SU-DHL-6 (cell line): ENCODE results near the gene TECTA.

Experiments used
- H2AFZ ChIP-seq: fragments of 200-600 bp; sonication (generic); 2 replicates; pipeline ENCODE4 v1.6.1; 2014; ENCODE audit warnings: low read depth, mild to moderate bottlenecking, moderate library complexity, mixed read lengths, antibody characterized with exemption, low read length; ENCODE audit not compliant: severe bottlenecking
- H3F3A ChIP-seq: fragments of 200-600 bp; shearing (Covaris generic); 2 replicates; pipeline ENCODE4 v1.6.0; 2016; ENCODE audit warnings: antibody characterized with exemption, mild to moderate bottlenecking; ENCODE audit not compliant: insufficient read depth
- H3K27ac ChIP-seq: fragments of 200-600 bp; sonication (generic); 2 replicates; pipeline ENCODE4 v1.5.1; 2016; ENCODE audit warnings: low read depth, mild to moderate bottlenecking, low read length, moderate library complexity, mixed read lengths
- H3K27me3 ChIP-seq: fragments of 200-600 bp; sonication (generic), shearing (Covaris generic); 2 replicates; pipeline ENCODE4 v1.6.0; 2014; ENCODE audit warnings: mild to moderate bottlenecking, low read length
- H3K36me3 ChIP-seq: fragments of 200-600 bp; sonication (generic); 2 replicates; pipeline ENCODE4 v1.6.1; 2014; ENCODE audit warnings: mild to moderate bottlenecking, low read length, mixed read lengths
- H3K4me2 ChIP-seq: fragments of 300-600, 200-600 bp; shearing (Covaris generic), sonication (generic); 2 replicates; pipeline ENCODE4 v1.6.0; 2014; ENCODE audit warnings: low read length, low read depth, mild to moderate bottlenecking; ENCODE audit not compliant: poor library complexity, severe bottlenecking
- H3K4me3 ChIP-seq: fragments of 200-600 bp; sonication (generic); 2 replicates; pipeline ENCODE4 v1.5.1; 2014; ENCODE audit warnings: antibody characterized with exemption, low read length, mild to moderate bottlenecking, mixed read lengths; ENCODE audit not compliant: insufficient read depth, poor library complexity, severe bottlenecking
- H3K79me2 ChIP-seq: fragments of 200-600 bp; sonication (generic); 2 replicates; pipeline ENCODE4 v1.6.1; 2014; ENCODE audit warnings: mild to moderate bottlenecking, low read length, moderate library complexity; ENCODE audit not compliant: insufficient read depth
- H3K9ac ChIP-seq: fragments of 200-600 bp; sonication (generic); 2 replicates; pipeline ENCODE4 v1.7.0; 2014; ENCODE audit warnings: mild to moderate bottlenecking, low read length
- H3K9me2 ChIP-seq: fragments of 200-600 bp; sonication (generic); replicated peaks from 2 replicates; pipeline ENCODE4 v1.6.1; 2014; ENCODE audit warnings: low read length; ENCODE audit not compliant: insufficient read depth
- H3K9me3 ChIP-seq: fragments of 200-600 bp; sonication (generic); 2 replicates; pipeline ENCODE4 v1.6.1; 2014; ENCODE audit warnings: low read length, mixed read lengths; ENCODE audit not compliant: insufficient read depth
- H4K20me1 ChIP-seq: fragments of 200-600 bp; sonication (generic); 2 replicates; pipeline ENCODE4 v1.6.1; 2014; ENCODE audit warnings: low read depth, mild to moderate bottlenecking, antibody characterized with exemption, low read length, moderate library complexity, mixed read lengths
- CTCF ChIP-seq: fragments of 200-600 bp; sonication (generic); IDR thresholded peaks from one replicate; pipeline ENCODE4 v1.5.1; 2017; ENCODE audit warnings: antibody characterized with exemption, mild to moderate bottlenecking, low read length, moderate library complexity; ENCODE audit not compliant: insufficient read depth, poor library complexity, severe bottlenecking
- EZH2phosphoT487 ChIP-seq: fragments of 200-600 bp; sonication (generic), shearing (Covaris generic); conservative IDR thresholded peaks from 2 replicates; pipeline ENCODE4 v1.6.1; 2018; ENCODE audit warnings: mild to moderate bottlenecking, antibody characterized with exemption, low read length, moderate library complexity, mixed read lengths

Gene TECTA

GRCh38 chr11:121105063-121105480 lies 4.0 kb downstream of the TECTA start:
- H3K9ac ChIP-seq: no peak overlapping the region
- no peaks in the 10 kb centered on the region for H3K36me3 ChIP-seq
- no peaks in the 10 kb centered on the region for H4K20me1 ChIP-seq
- no peaks in the 10 kb centered on the region for H3K9me3 ChIP-seq
- no peak overlapping the region for H2AFZ ChIP-seq
- no peaks in the 10 kb centered on the region for H3K79me2 ChIP-seq
- TF ChIP-seq EZH2phosphoT487 (no peak), CTCF (no peak)
- H3K4me2 ChIP-seq: no peak overlapping the region
- no peaks in the 10 kb centered on the region for H3K27me3 ChIP-seq
- no peaks in the 10 kb centered on the region for H3F3A ChIP-seq
- no peak overlapping the region for H3K4me3 ChIP-seq
- no peaks in the 10 kb centered on the region for H3K9me2 ChIP-seq
- H3K27ac ChIP-seq: no peak overlapping the region

GRCh38 chr11:121105481-121106195 lies 4.6 kb downstream of the TECTA start:
- Histone ChIP-seq H3K36me3 (no peaks in the 10 kb centered on the region), H3K9me2 (no peaks in the 10 kb centered on the region)

GRCh38 chr11:121106812-121107211 lies 5.8 kb downstream of the TECTA start:
- no peaks in the 10 kb centered on the region for H3K36me3 ChIP-seq
- no peak overlapping the region for H3K4me2 ChIP-seq
- H3F3A ChIP-seq: no peaks in the 10 kb centered on the region
- H3K9me3 ChIP-seq: no peaks in the 10 kb centered on the region
- H2AFZ ChIP-seq: no peak overlapping the region
- TF ChIP-seq EZH2phosphoT487 (no peak), CTCF (no peak)
- no peaks in the 10 kb centered on the region for H3K9me2 ChIP-seq
- no peak overlapping the region for H3K9ac ChIP-seq
- H4K20me1 ChIP-seq: no peaks in the 10 kb centered on the region
- H3K27ac ChIP-seq: no peak overlapping the region
- H3K27me3 ChIP-seq: no peaks in the 10 kb centered on the region
- H3K79me2 ChIP-seq: no peaks in the 10 kb centered on the region
- no peak overlapping the region for H3K4me3 ChIP-seq

More at GRCh38 chr11:121105481-121106195, 4.6 kb downstream of the TECTA start:
- no peak overlapping the region for H3K9ac ChIP-seq
- H3K4me3 ChIP-seq: no peak overlapping the region
- H3F3A ChIP-seq: no peaks in the 10 kb centered on the region
- TF ChIP-seq CTCF (no peak), EZH2phosphoT487 (no peak)
- no peaks in the 10 kb centered on the region for H3K79me2 ChIP-seq
- no peaks in the 10 kb centered on the region for H4K20me1 ChIP-seq
- no peaks in the 10 kb centered on the region for H3K9me3 ChIP-seq
- H3K27me3 ChIP-seq: no peaks in the 10 kb centered on the region
- H3K27ac ChIP-seq: no peak overlapping the region
- H3K4me2 ChIP-seq: no peak overlapping the region
- H2AFZ ChIP-seq: no peak overlapping the region
